ENCODE measurements around the gene PNPLA1. TPM values are rescaled to one million over a fixed set of nuclear protein-coding genes. Genes with fewer than 3 reads are reported as not detected.

The PNPLA1 gene
- total RNA-seq, 1 experiment from 2014 or later, result 0.10 TPM

- POLR2A ChIA-PET, result no interaction called here
Observed at GRCh38 chr6:36280983-36281382, 11.1 kb downstream of the PNPLA1 start.

More at GRCh38 chr6:36280983-36281382, 11.1 kb downstream of the PNPLA1 start:
- BruUV-seq (replicated peaks), result no TSS peak
- Histone ChIP-seq H3K27ac (ENCODE audit: low read depth, low read length) (no peak overlapping the region), H3K9me2 (ENCODE audit: insufficient read depth) (no peaks in the 10 kb centered on the region), H3K36me3 (ENCODE audit: control insufficient read depth in 1 of 2, insufficient read depth in 2 of 2, low read length in 2 of 2) (no peaks in the 10 kb centered on the region), H3K4me2 (ENCODE audit: low read length) (no peak overlapping the region), H4K20me1 (ENCODE audit: insufficient read depth) (no peaks in the 10 kb centered on the region), H3K79me2 (ENCODE audit: insufficient read depth, low read length) (no peaks in the 10 kb centered on the region), H3K4me3 (replicated peaks in 1 of 2; ENCODE audit: low read depth in 1 of 2, low read length in 2 of 2) (no peak overlapping the region), H3K9ac (ENCODE audit: low read length) (no peak overlapping the region), H3K27me3 (ENCODE audit: insufficient read depth, low read length) (peaks cover 12% of the 10 kb centered on the region; the same call in 1 of the 2 replicates), H3K9me3 (ENCODE audit: control insufficient read depth in 1 of 2, insufficient read depth in 1 of 2, low read depth in 1 of 2, low read length in 2 of 2) (no peaks in the 10 kb centered on the region), H2AFZ (ENCODE audit: low read depth, low read length, poor library complexity, severe bottlenecking) (no peak overlapping the region), H3K4me1 (ENCODE audit: control insufficient read depth in 1 of 2, insufficient read depth in 2 of 2, low read length in 2 of 2) (peaks cover 0 to 3% of the 10 kb centered on the region in 2 experiments; a peak in 1 of 4 replicates)
- no peak for TF ChIP-seq SP1 (IDR thresholded peaks at IDR 0.05; ENCODE audit: low read depth)
- no peak for TF ChIP-seq SIN3A (IDR thresholded peaks at IDR 0.05; ENCODE audit: low read depth)
- TF ChIP-seq ZFX (IDR thresholded peaks at IDR 0.05), result no peak
- no peak for TF ChIP-seq TCF7L2 (IDR thresholded peaks at IDR 0.05; ENCODE audit: borderline replicate concordance, extremely low read depth, insufficient read depth, insufficient read length)
- TF ChIP-seq REST (IDR thresholded peaks at IDR 0.05; ENCODE audit: low read depth), result no peak
- no peak for TF ChIP-seq EZH2phosphoT487 (IDR thresholded peaks at IDR 0.05; ENCODE audit: borderline replicate concordance)
- no peak for TF ChIP-seq ATF3 (IDR thresholded peaks at IDR 0.05)
- TF ChIP-seq ZNF274 (IDR thresholded peaks at IDR 0.05; ENCODE audit: low read depth, low read length), result no peak
- TF ChIP-seq CTCF (IDR thresholded peaks at IDR 0.05 in 2 of 3, conservative IDR thresholded peaks at IDR 0.05 in 1 of 3; ENCODE audit: borderline replicate concordance in 1 of 3, insufficient read depth in 1 of 3, low read depth in 2 of 3, low read length in 2 of 3), result no peak
- TF ChIP-seq FOSL1 (IDR thresholded peaks at IDR 0.05; ENCODE audit: low read depth), result no peak
- TF ChIP-seq MAX (IDR thresholded peaks at IDR 0.05), result no peak
- DNase-seq (ENCODE audit: low read depth, low spot score) (no peak), ATAC-seq (no peak)
- intact Hi-C loops (cut with micrococcal nuclease), result no loop called here
- ChIA-PET CTCF (interaction anchor here (0.8 kb wide), 1 partner anchor 21 kb away, joined by 3 read pairs; no protein-coding TSS in a partner anchor), RAD21 (ENCODE audit: low non-redundant PET in 1 of 2, low total read pairs in 2 of 2, uncharacterized antibody in 2 of 2, unreplicated experiment in 2 of 2) (no interaction called here)

All from HCT116 (cell line).